ENCODE data around the gene ST3GAL3.
A peak's percentile ranks its signal among the peaks of the same experiment; 100 is the strongest.

Gene ST3GAL3

DNA sequence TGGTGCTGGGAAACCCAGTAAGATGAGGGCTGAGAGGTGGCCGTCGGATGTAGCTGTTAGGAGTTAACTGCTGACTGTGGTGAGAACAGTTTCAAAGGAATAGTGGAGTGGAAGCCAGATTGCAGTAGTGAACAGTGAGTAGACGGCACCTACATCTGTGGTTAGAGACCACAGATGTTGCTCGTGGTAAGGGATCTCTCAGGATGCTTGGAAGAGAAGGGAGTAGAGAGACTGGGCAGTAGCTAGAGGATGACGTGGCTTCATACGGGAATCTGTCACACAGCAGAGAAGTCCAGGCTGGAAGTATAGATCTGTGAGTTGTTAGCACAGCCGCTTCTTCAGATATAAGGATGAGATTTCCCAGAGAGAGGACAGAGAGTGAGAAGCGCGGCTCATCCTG lies 218.5 kb downstream of the ST3GAL3 start:
- DNase-seq: no peak

- DNase-seq: peak; percentile 17
Observed at GRCh38 chr1:43930168-43930948, 223.0 kb downstream of the ST3GAL3 start.

GRCh38 chr1:43930949-43931275 lies 223.6 kb downstream of the ST3GAL3 start:
- no peak for DNase-seq

GRCh38 chr1:43931711-43932660 lies 224.7 kb downstream of the ST3GAL3 start:
- no peak for DNase-seq

DNA sequence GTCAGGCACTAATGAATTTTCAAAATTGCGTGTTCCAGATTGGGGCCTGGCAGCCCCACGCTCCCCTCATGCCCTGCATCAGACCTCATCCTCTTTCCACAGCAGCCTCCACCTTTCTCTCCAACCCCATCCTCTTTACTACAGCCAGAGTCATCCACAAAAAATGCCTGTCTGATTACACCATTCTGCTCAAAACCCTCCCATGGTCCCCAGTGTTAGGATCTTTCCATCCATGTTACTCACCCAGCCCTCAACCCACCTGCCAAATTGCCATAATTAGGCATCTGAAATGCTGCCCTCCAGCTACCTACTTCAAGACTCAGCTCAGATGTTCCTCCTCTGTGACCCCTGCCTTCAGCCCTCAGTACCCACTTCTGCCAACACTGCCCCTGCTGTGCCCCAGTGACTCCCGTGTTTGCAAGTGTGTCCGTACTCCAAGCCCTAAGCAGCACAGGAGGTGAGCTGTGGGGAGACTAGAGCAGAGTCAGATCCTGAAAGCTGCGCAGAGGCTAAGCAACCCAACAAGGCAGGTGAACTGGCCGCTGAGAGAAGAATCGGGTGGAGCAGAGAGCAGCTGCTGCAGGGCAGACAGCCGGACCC lies 225.6 kb downstream of the ST3GAL3 start:
- DNase-seq: no peak

GRCh38 chr1:43933386-43934100 lies 226.2 kb downstream of the ST3GAL3 start, which contains the start of gene ARTN:
Gene ARTN (plus strand): TSS chr1:43933801. CDS start chr1:43935657, 1,856 bp downstream.
- no peak for DNase-seq

DNA sequence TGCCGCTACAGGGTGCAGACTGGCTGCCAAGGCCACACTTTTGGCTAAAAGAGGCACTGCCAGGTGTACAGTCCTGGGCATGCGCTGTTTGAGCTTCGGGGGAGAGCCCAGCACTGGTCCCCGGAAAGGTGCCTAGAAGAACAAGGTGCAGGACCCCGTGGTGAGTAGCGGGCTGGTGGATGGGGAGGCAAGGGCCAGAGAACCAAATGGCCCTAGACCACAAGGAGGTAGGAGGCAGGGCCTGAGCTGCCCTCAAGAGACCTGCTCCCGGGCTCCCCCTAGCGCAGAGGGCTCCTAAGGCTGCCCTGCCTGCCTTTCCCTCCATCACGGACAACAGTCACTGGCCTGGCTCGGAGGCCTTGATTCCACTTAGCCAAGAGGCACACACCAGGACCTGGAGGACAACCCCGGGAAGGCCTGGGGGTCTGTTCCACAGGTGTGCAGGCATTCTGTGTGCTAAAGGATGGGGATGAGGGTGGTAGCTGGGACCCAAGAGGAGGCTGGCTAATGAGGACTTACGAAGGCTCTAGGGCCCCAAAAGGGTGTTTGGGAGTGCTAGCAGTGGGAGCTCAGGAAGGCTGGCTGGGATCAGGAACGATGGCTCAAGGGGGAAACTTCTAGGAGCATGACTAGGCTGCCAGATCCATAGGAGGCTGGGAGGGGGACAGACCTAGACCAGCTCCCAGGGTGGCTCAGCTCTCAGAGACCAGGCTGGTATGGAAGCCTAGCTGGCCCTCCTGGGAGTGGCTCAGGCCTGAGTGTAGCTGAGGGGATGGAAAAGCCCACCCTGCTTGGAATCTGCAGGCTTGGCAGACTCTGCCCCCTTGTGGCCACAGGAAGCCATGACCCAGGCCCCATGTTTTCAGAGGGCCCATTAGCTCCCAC lies 227.0 kb downstream of the ST3GAL3 start:
- DNase-seq: peak; percentile 59

- DNase-seq: no peak
Observed at GRCh38 chr1:43934986-43935324, 227.6 kb downstream of the ST3GAL3 start.

GRCh38 chr1:43935711-43936427 lies 228.5 kb downstream of the ST3GAL3 start:
- DNase-seq: no peak

DNA sequence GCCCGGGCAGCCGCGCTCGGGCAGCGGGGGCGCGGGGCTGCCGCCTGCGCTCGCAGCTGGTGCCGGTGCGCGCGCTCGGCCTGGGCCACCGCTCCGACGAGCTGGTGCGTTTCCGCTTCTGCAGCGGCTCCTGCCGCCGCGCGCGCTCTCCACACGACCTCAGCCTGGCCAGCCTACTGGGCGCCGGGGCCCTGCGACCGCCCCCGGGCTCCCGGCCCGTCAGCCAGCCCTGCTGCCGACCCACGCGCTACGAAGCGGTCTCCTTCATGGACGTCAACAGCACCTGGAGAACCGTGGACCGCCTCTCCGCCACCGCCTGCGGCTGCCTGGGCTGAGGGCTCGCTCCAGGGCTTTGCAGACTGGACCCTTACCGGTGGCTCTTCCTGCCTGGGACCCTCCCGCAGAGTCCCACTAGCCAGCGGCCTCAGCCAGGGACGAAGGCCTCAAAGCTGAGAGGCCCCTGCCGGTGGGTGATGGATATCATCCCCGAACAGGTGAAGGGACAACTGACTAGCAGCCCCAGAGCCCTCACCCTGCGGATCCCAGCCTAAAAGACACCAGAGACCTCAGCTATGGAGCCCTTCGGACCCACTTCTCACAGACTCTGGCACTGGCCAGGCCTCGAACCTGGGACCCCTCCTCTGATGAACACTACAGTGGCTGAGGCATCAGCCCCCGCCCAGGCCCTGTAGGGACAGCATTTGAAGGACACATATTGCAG lies 229.3 kb downstream of the ST3GAL3 start:
- peak; percentile 25 for DNase-seq

DNA sequence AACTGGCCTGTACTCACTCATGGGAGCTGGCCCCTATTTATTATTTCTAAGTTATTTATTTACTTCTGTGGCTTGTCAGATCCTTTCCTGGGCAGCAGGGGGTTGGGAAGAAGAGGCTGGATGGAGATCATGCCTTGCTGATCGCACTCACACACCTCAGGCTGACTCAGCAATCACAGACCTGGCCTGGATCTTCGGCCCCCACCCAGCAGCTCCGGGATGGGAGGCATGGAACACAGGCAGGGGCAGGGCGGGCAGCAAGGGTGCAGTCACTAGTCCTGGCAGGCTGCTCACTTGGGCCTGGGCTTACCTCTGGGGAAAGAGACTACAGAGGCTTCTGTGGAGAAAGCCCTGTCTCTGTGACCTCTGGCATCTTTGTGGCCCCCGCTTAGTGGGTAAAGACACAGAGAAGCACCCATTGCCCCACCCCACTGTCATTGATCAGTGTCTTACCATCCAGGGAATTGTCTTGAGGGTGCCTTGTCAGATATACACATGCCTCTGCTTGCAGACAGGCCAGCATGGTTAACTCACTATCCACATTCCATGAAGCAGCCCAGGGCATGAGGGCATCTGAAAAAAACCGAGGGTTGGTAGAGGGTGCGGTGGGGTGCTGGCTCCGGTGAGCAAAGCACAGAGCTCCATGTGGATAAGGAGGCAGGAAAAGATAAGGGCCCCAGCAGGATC lies 230.0 kb downstream of the ST3GAL3 start:
- no peak for DNase-seq

DNA sequence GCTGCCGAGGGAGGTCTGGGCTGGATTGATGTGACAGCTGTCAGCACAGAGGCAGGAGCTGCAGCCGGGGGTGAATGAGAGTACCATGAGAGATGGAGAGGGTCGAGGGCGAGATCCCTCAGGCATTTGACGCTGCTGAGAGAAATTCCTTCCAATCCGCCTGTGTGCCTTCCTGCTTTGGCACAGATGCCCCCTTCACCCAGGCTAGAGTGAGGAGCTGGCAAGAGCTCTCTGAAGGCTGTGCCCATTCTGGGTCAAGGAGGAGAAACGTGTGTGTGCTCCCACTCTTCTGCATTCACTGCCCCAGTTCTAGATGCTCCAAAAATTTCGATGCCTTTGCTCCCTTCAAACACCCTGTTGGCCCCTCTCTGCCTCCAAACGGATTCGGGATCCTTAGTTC lies 231.0 kb downstream of the ST3GAL3 start:
- DNase-seq: no peak

GRCh38 chr1:43938892-43939587 lies 231.7 kb downstream of the ST3GAL3 start:
- no peak for DNase-seq

DNA sequence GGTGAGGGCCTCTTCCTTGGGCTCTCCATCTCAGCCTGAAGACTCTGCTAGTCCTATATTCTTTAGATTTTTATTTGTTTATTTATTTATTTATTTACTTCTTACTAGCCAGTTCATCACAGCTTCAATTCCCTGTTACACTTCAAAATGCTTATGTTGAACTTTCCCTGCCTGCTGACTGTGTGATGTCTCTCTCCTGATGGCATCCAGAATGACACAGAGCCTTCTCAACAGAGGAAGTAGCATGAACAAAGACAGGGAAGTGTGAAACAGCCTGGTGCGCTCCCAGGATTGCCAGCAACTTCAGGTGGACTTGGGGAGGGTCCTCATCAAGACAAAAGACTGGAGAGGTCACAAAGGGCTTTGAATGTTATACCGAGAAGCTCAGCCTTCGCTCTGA lies 235.1 kb downstream of the ST3GAL3 start:
- DNase-seq: no peak

DNA sequence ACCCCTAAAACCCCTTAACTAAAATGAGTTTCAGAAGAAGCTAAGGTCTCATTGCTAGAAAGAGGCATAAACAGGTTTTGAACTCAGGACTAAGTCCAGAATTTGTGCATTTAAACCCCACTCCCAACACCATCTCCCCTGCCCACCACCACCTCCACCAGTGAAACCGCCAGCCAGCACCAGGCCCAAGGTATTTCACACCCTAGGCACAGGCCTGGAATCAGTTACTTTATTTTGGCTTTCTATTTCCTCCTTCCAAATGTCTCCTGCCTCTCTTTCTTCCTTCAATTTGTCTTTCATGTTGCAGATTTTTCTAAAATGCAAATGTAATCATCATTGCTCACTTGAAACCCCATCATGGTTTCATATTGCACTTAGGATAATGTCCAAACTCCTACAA lies 237.5 kb downstream of the ST3GAL3 start:
- DNase-seq: no peak

- DNase-seq: no peak
Observed at GRCh38 chr1:43945674-43946235, 238.4 kb downstream of the ST3GAL3 start.

GRCh38 chr1:43946236-43947060 lies 239.1 kb downstream of the ST3GAL3 start, which contains the start of gene IPO13:
Gene IPO13 (plus strand): TSS chr1:43946950. CDS start chr1:43947601, 651 bp downstream.
- peak; percentile 95 for DNase-seq

Data from CD4-positive, alpha-beta T cell treated with Interleukin-17A for 4 hours (primary cell).